CD14-positive monocyte (primary cell): ENCODE measurements around the gene CCDC160. TPM values are rescaled to one million over a fixed set of nuclear protein-coding genes. Genes with fewer than 3 reads are reported as not detected.

ENCODE experiments used
- DNase-seq, 3 donors: peaks; one replicate each; pipeline ENCODE4 v3.0.0-alpha.2; 2011 to 2022
- H2AFZ ChIP-seq: 2 replicates; pipeline ENCODE4 v1.6.0; 2012; ENCODE audit warnings: mild to moderate bottlenecking, low read depth, low read length, inconsistent platforms; ENCODE audit not compliant: insufficient read depth, poor library complexity, severe bottlenecking
- H3K27ac ChIP-seq, 2 donors: 1 replicate in 1 of 2; 2 replicates in 1 of 2; pipeline ENCODE4 v1.5.1; 2012 to 2013; ENCODE audit warnings: low read length in 2 of 2, control low read depth in 1 of 2, inconsistent platforms in 1 of 2, low read depth in 1 of 2, mild to moderate bottlenecking in 1 of 2
- H3K27me3 ChIP-seq, 2 donors: one replicate each; pipeline versions ENCODE4 v1.6.0 to v1.6.1; 2011 to 2013; ENCODE audit warnings: low read length in 2 of 2; ENCODE audit not compliant: control insufficient read depth in 2 of 2, insufficient read depth in 2 of 2
- H3K36me3 ChIP-seq, 2 donors: replicated peaks in 1 of 2; 1 replicate in 1 of 2; 2 replicates in 1 of 2; pipeline versions ENCODE4 v1.5.1 to v1.6.1; 2012 to 2013; ENCODE audit warnings: low read length in 2 of 2, control low read depth in 1 of 2, inconsistent platforms in 1 of 2, mild to moderate bottlenecking in 1 of 2; ENCODE audit not compliant: insufficient read depth in 2 of 2, control insufficient read depth in 1 of 2
- H3K4me1 ChIP-seq, 2 donors: 1 replicate in 1 of 2; 2 replicates in 1 of 2; pipeline versions ENCODE4 v1.5.1 to v1.6.1; 2012 to 2013; ENCODE audit warnings: low read length in 2 of 2, control low read depth in 1 of 2, inconsistent platforms in 1 of 2, mild to moderate bottlenecking in 1 of 2, moderate library complexity in 1 of 2; ENCODE audit not compliant: insufficient read depth in 2 of 2, control insufficient read depth in 1 of 2
- H3K4me2 ChIP-seq: replicated peaks from 2 replicates; pipeline ENCODE3; 2012; ENCODE audit warnings: low read length, moderate library complexity, mild to moderate bottlenecking; ENCODE audit not compliant: poor library complexity, severe bottlenecking; ENCODE audit errors: extremely low read depth
- H3K4me3 ChIP-seq, 3 experiments: fragments of 200-600 bp in 1 of 3; sonication (generic) in 1 of 3; replicated peaks in 1 of 3; 1 replicate in 2 of 3; 2 replicates in 1 of 3; pipeline ENCODE4 v1.5.1; 2011 to 2013; ENCODE audit warnings: low read length in 3 of 3, mild to moderate bottlenecking in 3 of 3, control low read depth in 2 of 3, low read depth in 2 of 3, inconsistent platforms in 1 of 3, moderate library complexity in 1 of 3
- H3K79me2 ChIP-seq: 2 replicates; pipeline ENCODE4 v1.6.0; 2012; ENCODE audit warnings: mild to moderate bottlenecking, control low read depth, inconsistent platforms, low read length, moderate library complexity; ENCODE audit not compliant: insufficient read depth
- H3K9ac ChIP-seq: 2 replicates; pipeline ENCODE4 v1.6.0; 2017; ENCODE audit warnings: low read length, mild to moderate bottlenecking; ENCODE audit not compliant: insufficient read depth, poor library complexity, severe bottlenecking
- H3K9me3 ChIP-seq, 2 donors: replicated peaks in 1 of 2; 1 replicate in 1 of 2; 2 replicates in 1 of 2; pipeline versions ENCODE4 v1.5.1 to v1.6.1; 2012 to 2013; ENCODE audit warnings: low read length in 2 of 2, control low read depth in 1 of 2; ENCODE audit not compliant: control insufficient read depth in 1 of 2, insufficient read depth in 1 of 2
- H4K20me1 ChIP-seq: 2 replicates; pipeline ENCODE4 v1.6.0; 2012; ENCODE audit warnings: mild to moderate bottlenecking, low read length, control low read depth, moderate library complexity; ENCODE audit not compliant: insufficient read depth
- H3K27ac Mint-ChIP-seq, 7 donors: one replicate each; pipeline ENCODE4 v1.8.0; 2020; ENCODE audit warnings: mild to moderate bottlenecking in 7 of 7, mixed read lengths in 7 of 7, moderate library complexity in 6 of 7, inconsistent platforms in 2 of 7
- H3K27me3 Mint-ChIP-seq, 3 donors: one replicate each; pipeline ENCODE4 v1.8.0; 2021 to 2022; ENCODE audit warnings: low read depth in 3 of 3, mild to moderate bottlenecking in 3 of 3, mixed read lengths in 3 of 3, moderate library complexity in 3 of 3, inconsistent platforms in 1 of 3
- H3K36me3 Mint-ChIP-seq, 2 donors: one replicate each; pipeline ENCODE4 v1.8.0; 2020; ENCODE audit warnings: mixed read lengths in 2 of 2, inconsistent platforms in 1 of 2, mild to moderate bottlenecking in 1 of 2
- H3K4me1 Mint-ChIP-seq: one replicate; pipeline ENCODE4 v1.8.0; 2020; ENCODE audit warnings: mild to moderate bottlenecking, mixed read lengths
- H3K4me3 Mint-ChIP-seq, 2 donors: one replicate each; pipeline ENCODE4 v1.8.0; 2020; ENCODE audit warnings: mild to moderate bottlenecking in 2 of 2, mixed read lengths in 2 of 2, moderate library complexity in 1 of 2
- H3K9me3 Mint-ChIP-seq, 7 donors: one replicate each; pipeline ENCODE4 v1.8.0; 2020 to 2022; ENCODE audit warnings: mixed read lengths in 7 of 7, mild to moderate bottlenecking in 6 of 7, moderate library complexity in 6 of 7, inconsistent platforms in 2 of 7
- CTCF ChIP-seq: fragments of 200-600 bp; IDR thresholded peaks from one replicate; pipeline ENCODE4 v1.8.0; 2022; ENCODE audit warnings: antibody characterized with exemption, mild to moderate bottlenecking
- WGBS: methylation state at CpG from one replicate; pipeline ENCODE4 v1.1.5; 2013; ENCODE audit warnings: missing lambda C conversion rate; ENCODE audit not compliant: insufficient coverage; 5-methylcytosine and 5-hydroxymethylcytosine counted together
- intact Hi-C, 2 donors: fragments of 100-400 bp; cut with micrococcal nuclease; formaldehyde crosslinking; loops; one replicate each; pipeline versions ENCODE4 v1.15.0 to v1.15.1; 2023
- polyA plus RNA-seq, 3 donors: library from polyadenylated mRNA; depleted of rRNA in 1 of 3; unstranded in 2 of 3; stranded (reverse) in 1 of 3; fragments of 300-500 nt in 2 of 3; fragments of >200 nt in 1 of 3; fragmentation: Illumina TruSeq in 2 of 3; gene quantifications; 1 replicate in 2 of 3; 2 replicates in 1 of 3; pipeline ENCODE4 v1.2.3, GENCODE V29; 2012 to 2021

The CCDC160 gene
- polyA plus RNA-seq, 3 donors, result not detected

- Mint-ChIP-seq H3K36me3 (no peaks in the 10 kb centered on the region), H3K9me3 (no peaks in the 10 kb centered on the region), H3K4me1 (no peaks in the 10 kb centered on the region), H3K27me3 (peaks cover 3 to 18% (median 16%) of the 10 kb centered on the region in 3 donors), H3K27ac (no peak overlapping the region), H3K4me3 (no peak overlapping the region)
- intact Hi-C loops, result no loop called here
- H3K4me2 ChIP-seq, result no peak overlapping the region
- no peaks in the 10 kb centered on the region for H4K20me1 ChIP-seq
- TF ChIP-seq CTCF, result no peak
- H3K27me3 ChIP-seq, result peaks cover 0 to 7% of the 10 kb centered on the region in 2 donors
- DNase-seq, result no peak
- H3K79me2 ChIP-seq, result no peaks in the 10 kb centered on the region
- no CpG with 5 or more reads among the region's 7 CpGs for WGBS
- no peaks in the 10 kb centered on the region for H3K9me3 ChIP-seq
- H3K4me3 ChIP-seq, result no peak overlapping the region
- H3K4me1 ChIP-seq, result no peaks in the 10 kb centered on the region
- H3K9ac ChIP-seq, result no peak overlapping the region
- H3K36me3 ChIP-seq, result no peaks in the 10 kb centered on the region
- no peak overlapping the region for H2AFZ ChIP-seq
- H3K27ac ChIP-seq, result no peak overlapping the region
Measured at GRCh38 chrX:134246282-134246681, 9.3 kb downstream of the CCDC160 start.

GRCh38 chrX:134247492-134247891 is 10.5 kb downstream of the CCDC160 start:
- Histone ChIP-seq H3K9me3 (no peaks in the 10 kb centered on the region), H3K4me3 (no peak overlapping the region), H2AFZ (no peak overlapping the region), H3K27ac (no peak overlapping the region), H3K4me2 (no peak overlapping the region), H3K79me2 (no peaks in the 10 kb centered on the region), H3K36me3 (no peaks in the 10 kb centered on the region), H4K20me1 (no peaks in the 10 kb centered on the region), H3K9ac (no peak overlapping the region), H3K27me3 (peaks cover 0 to 4% of the 10 kb centered on the region in 2 donors), H3K4me1 (no peaks in the 10 kb centered on the region)
- Mint-ChIP-seq H3K4me1 (no peaks in the 10 kb centered on the region), H3K27me3 (peaks cover 3 to 17% (median 16%) of the 10 kb centered on the region in 3 donors), H3K4me3 (no peak overlapping the region), H3K27ac (no peak overlapping the region), H3K9me3 (no peaks in the 10 kb centered on the region), H3K36me3 (no peaks in the 10 kb centered on the region)
- no CpG with 5 or more reads among the region's 3 CpGs for WGBS
- DNase-seq, result no peak
- TF ChIP-seq CTCF, result no peak
- intact Hi-C loops, result no loop called here
